WTC11 (cell line): Measurements from ENCODE around the gene LCA5. TPM values are rescaled to one million over a fixed set of nuclear protein-coding genes. Genes with fewer than 3 reads are reported as not detected.
A peak's percentile ranks its signal among the peaks of the same experiment; 100 is the strongest.

Experiments used
- ATAC-seq: fragments of 200-7000 bp; cut with Tn5 transposase; 2 replicates; pipeline ENCODE4 v1.10.0; 2021; ENCODE audit warnings: mild to moderate bottlenecking, moderate library complexity
- CTCF ChIA-PET: fragments of 300-600 bp; sonication (Branson Sonifier 250); formaldehyde crosslinking; loops from one replicate; lab custom pipeline; 2021; ENCODE audit warnings: antibody characterized with exemption; lab: Charles Lee
- POLR2A ChIA-PET: fragments of 350-600 bp; sonication (Branson Sonifier 250); formaldehyde crosslinking; loops from one replicate; lab custom pipeline; 2021; ENCODE audit warnings: antibody characterized with exemption; lab: Charles Lee
- DNase-seq: peaks from one replicate; pipeline ENCODE4 v3.0.0; 2021; ENCODE audit warnings: low spot score
- H3K27ac Mint-ChIP-seq: 2 replicates; pipeline ENCODE4 v1.8.0; 2021; ENCODE audit warnings: mixed read lengths
- H3K27me3 Mint-ChIP-seq: 2 replicates; pipeline ENCODE4 v1.8.0; 2021; ENCODE audit warnings: low read depth, mild to moderate bottlenecking, moderate library complexity, mixed read lengths
- H3K36me3 Mint-ChIP-seq: 2 replicates; pipeline ENCODE4 v1.8.0; 2021; ENCODE audit warnings: mixed read lengths
- H3K4me1 Mint-ChIP-seq: 2 replicates; pipeline ENCODE4 v1.8.0; 2022; ENCODE audit warnings: mixed read lengths
- H3K4me3 Mint-ChIP-seq: 2 replicates; pipeline ENCODE4 v1.8.0; 2021; ENCODE audit warnings: mild to moderate bottlenecking, moderate library complexity, mixed read lengths
- H3K9me3 Mint-ChIP-seq: 2 replicates; pipeline ENCODE4 v1.8.0; 2021; ENCODE audit warnings: mixed read lengths
- AR ChIP-seq: fragments of 250-450 bp; sonication (Bioruptor Pico); IDR thresholded peaks from 2 replicates; pipeline ENCODE4 v1.9.0; 2021; ENCODE audit warnings: mild to moderate bottlenecking
- ATF3 ChIP-seq: sonication (generic); formaldehyde crosslinking; conservative IDR thresholded peaks from 2 replicates; pipeline ENCODE4 v1.8.1; 2022; ENCODE audit warnings: mild to moderate bottlenecking, missing genetic modification reagents
- E2F1 ChIP-seq: sonication (generic); formaldehyde crosslinking; IDR thresholded peaks from 2 replicates; pipeline ENCODE4 v1.8.0; 2022; ENCODE audit warnings: mild to moderate bottlenecking, missing genetic modification reagents
- ELF4 ChIP-seq: sonication (generic); formaldehyde crosslinking; IDR thresholded peaks from 2 replicates; pipeline ENCODE4 v1.8.1; 2022; ENCODE audit warnings: low read depth, mild to moderate bottlenecking, moderate library complexity, missing genetic modification reagents
- EMX1 ChIP-seq: fragments of 250-450 bp; sonication (Bioruptor Pico); IDR thresholded peaks from 2 replicates; pipeline ENCODE4 v1.8.0; 2021; ENCODE audit warnings: mild to moderate bottlenecking
- IRF2 ChIP-seq: sonication (generic); formaldehyde crosslinking; IDR thresholded peaks from 2 replicates; pipeline ENCODE4 v1.8.0; 2022; ENCODE audit warnings: low read depth, missing genetic modification reagents, borderline replicate concordance
- KAT7 ChIP-seq: sonication (generic); formaldehyde crosslinking; IDR thresholded peaks from 2 replicates; pipeline ENCODE4 v1.8.1; 2023; ENCODE audit warnings: missing genetic modification reagents, mild to moderate bottlenecking, borderline replicate concordance
- NFE2L1 ChIP-seq: sonication (generic); formaldehyde crosslinking; IDR thresholded peaks from 2 replicates; pipeline ENCODE4 v1.8.1; 2023; ENCODE audit warnings: missing genetic modification reagents
- NFYB ChIP-seq: sonication (generic); formaldehyde crosslinking; conservative IDR thresholded peaks from 2 replicates; pipeline ENCODE4 v1.8.0; 2022; ENCODE audit warnings: low read depth, missing genetic modification reagents
- OVOL2 ChIP-seq: fragments of 250-450 bp; sonication (Bioruptor Pico); IDR thresholded peaks from 2 replicates; pipeline ENCODE4 v1.9.0; 2021; ENCODE audit warnings: mild to moderate bottlenecking, borderline replicate concordance
- STAT6 ChIP-seq: sonication (generic); formaldehyde crosslinking; conservative IDR thresholded peaks from 2 replicates; pipeline ENCODE4 v1.8.1; 2023; ENCODE audit warnings: mild to moderate bottlenecking, low read depth, missing genetic modification reagents, moderate library complexity
- TCF7 ChIP-seq: sonication (generic); formaldehyde crosslinking; IDR thresholded peaks from 2 replicates; pipeline ENCODE4 v1.8.0; 2022; ENCODE audit warnings: mild to moderate bottlenecking, low read depth, missing genetic modification reagents, moderate library complexity
- TEAD4 ChIP-seq: sonication (generic); formaldehyde crosslinking; IDR thresholded peaks from 2 replicates; pipeline ENCODE4 v1.8.0; 2022; ENCODE audit warnings: mild to moderate bottlenecking, missing genetic modification reagents
- TP53 ChIP-seq: sonication (generic); formaldehyde crosslinking; IDR thresholded peaks from 2 replicates; pipeline ENCODE4 v1.8.1; 2023; ENCODE audit warnings: mild to moderate bottlenecking, missing genetic modification reagents
- ZBTB21 ChIP-seq: sonication (generic); formaldehyde crosslinking; IDR thresholded peaks from 2 replicates; pipeline ENCODE4 v1.8.1; 2023; ENCODE audit warnings: mild to moderate bottlenecking, missing genetic modification reagents, borderline replicate concordance
- ZBTB43 ChIP-seq: sonication (generic); formaldehyde crosslinking; IDR thresholded peaks from 2 replicates; pipeline ENCODE4 v1.8.1; 2023; ENCODE audit warnings: mild to moderate bottlenecking, missing genetic modification reagents
- ZNF219 ChIP-seq: sonication (generic); formaldehyde crosslinking; IDR thresholded peaks from 2 replicates; pipeline ENCODE4 v1.8.0; 2023; ENCODE audit warnings: missing genetic modification reagents, mild to moderate bottlenecking, borderline replicate concordance
- ZNF232 ChIP-seq: sonication (generic); formaldehyde crosslinking; IDR thresholded peaks from 2 replicates; pipeline ENCODE4 v1.8.0; 2022; ENCODE audit warnings: mild to moderate bottlenecking, missing genetic modification reagents
- ZNF416 ChIP-seq: fragments of 250-450 bp; sonication (Bioruptor Pico); IDR thresholded peaks from 2 replicates; pipeline ENCODE4 v1.9.0; 2021; ENCODE audit warnings: mild to moderate bottlenecking, inconsistent platforms
- ZNF532 ChIP-seq: fragments of 250-450 bp; sonication (Bioruptor Pico); IDR thresholded peaks from 2 replicates; pipeline ENCODE4 v1.9.0; 2021; ENCODE audit warnings: mild to moderate bottlenecking, borderline replicate concordance
- ZNF671 ChIP-seq: fragments of 250-450 bp; sonication (Bioruptor Pico); IDR thresholded peaks from 2 replicates; pipeline ENCODE4 v1.8.0; 2021; ENCODE audit warnings: mild to moderate bottlenecking
- total RNA-seq: library from RNA; stranded (reverse); gene quantifications from 3 replicates; pipeline ENCODE4 v1.2.3, GENCODE V29; 2021

The LCA5 gene
- total RNA-seq, 1 experiment from 2014 or later = 3.8 TPM

- TF ChIP-seq AR (CRISPR knock-in tag) = no peak
- TF ChIP-seq TEAD4 (CRISPR knock-in tag) = no peak
- TF ChIP-seq ZNF416 (CRISPR knock-in tag) = no peak
- no peak for TF ChIP-seq KAT7 (CRISPR knock-in tag)
- no peak for TF ChIP-seq IRF2 (CRISPR knock-in tag)
- TF ChIP-seq EMX1 (CRISPR knock-in tag) = no peak
- TF ChIP-seq STAT6 (CRISPR knock-in tag) = no peak
- TF ChIP-seq, all 79 proteins: peak for 0
Observed at GRCh38 chr6:79495246-79495645, 42.0 kb downstream of the LCA5 start (continued).

GRCh38 chr6:79494841-79495240 lies 42.4 kb downstream of the LCA5 start:
- ChIA-PET CTCF (interaction anchor here (0.7 to 1.0 kb wide), 2 partner anchors 8 to 160 kb away, joined by 4 to 5 read pairs; no protein-coding TSS in a partner anchor), POLR2A (interaction anchor here (0.5 kb wide), 1 partner anchor 175 kb away, joined by 5 read pairs; no protein-coding TSS in a partner anchor)
- no peaks in the 10 kb centered on the region for H3K9me3 Mint-ChIP-seq
- H3K36me3 Mint-ChIP-seq = no peaks in the 10 kb centered on the region
- H3K4me3 Mint-ChIP-seq = no peak overlapping the region
- no peaks in the 10 kb centered on the region for H3K27me3 Mint-ChIP-seq
- no peak overlapping the region for H3K27ac Mint-ChIP-seq
- H3K4me1 Mint-ChIP-seq = peaks cover 17% of the 10 kb centered on the region
- ATAC-seq (peak; percentile 92), DNase-seq (peak; percentile 71)
- TF ChIP-seq ZNF671 = no peak
- TF ChIP-seq ELF4 (CRISPR knock-in tag) = no peak
- TF ChIP-seq E2F1 (CRISPR knock-in tag) = no peak
- TF ChIP-seq OVOL2 (CRISPR knock-in tag) = no peak
- no peak for TF ChIP-seq ZBTB21 (CRISPR knock-in tag)
- no peak for TF ChIP-seq TP53 (CRISPR knock-in tag)
- TF ChIP-seq ZNF532 (CRISPR knock-in tag) = no peak
- no peak for TF ChIP-seq ZNF232 (CRISPR knock-in tag)
- no peak for TF ChIP-seq IRF2 (CRISPR knock-in tag)
- TF ChIP-seq NFYB (CRISPR knock-in tag) = no peak
- TF ChIP-seq ZBTB43 = no peak
- no peak for TF ChIP-seq NFE2L1 (CRISPR knock-in tag)
- TF ChIP-seq TCF7 (CRISPR knock-in tag) = no peak
- TF ChIP-seq ATF3 (CRISPR knock-in tag) = no peak
- TF ChIP-seq ZNF219 (CRISPR knock-in tag) = no peak
